GM21529 (cell line): Measurements from ENCODE around the gene PI4KA.

Experiments
- ATAC-seq: cut with Tn5 transposase; IDR thresholded peaks from one replicate; pipeline ENCODE4 v1.9.1; 2021; ENCODE audit not compliant: unreplicated experiment

Gene PI4KA

GRCh38 chr22:20794650-20795413 lies 63.8 kb downstream of the PI4KA start:
- no peak for ATAC-seq

DNA sequence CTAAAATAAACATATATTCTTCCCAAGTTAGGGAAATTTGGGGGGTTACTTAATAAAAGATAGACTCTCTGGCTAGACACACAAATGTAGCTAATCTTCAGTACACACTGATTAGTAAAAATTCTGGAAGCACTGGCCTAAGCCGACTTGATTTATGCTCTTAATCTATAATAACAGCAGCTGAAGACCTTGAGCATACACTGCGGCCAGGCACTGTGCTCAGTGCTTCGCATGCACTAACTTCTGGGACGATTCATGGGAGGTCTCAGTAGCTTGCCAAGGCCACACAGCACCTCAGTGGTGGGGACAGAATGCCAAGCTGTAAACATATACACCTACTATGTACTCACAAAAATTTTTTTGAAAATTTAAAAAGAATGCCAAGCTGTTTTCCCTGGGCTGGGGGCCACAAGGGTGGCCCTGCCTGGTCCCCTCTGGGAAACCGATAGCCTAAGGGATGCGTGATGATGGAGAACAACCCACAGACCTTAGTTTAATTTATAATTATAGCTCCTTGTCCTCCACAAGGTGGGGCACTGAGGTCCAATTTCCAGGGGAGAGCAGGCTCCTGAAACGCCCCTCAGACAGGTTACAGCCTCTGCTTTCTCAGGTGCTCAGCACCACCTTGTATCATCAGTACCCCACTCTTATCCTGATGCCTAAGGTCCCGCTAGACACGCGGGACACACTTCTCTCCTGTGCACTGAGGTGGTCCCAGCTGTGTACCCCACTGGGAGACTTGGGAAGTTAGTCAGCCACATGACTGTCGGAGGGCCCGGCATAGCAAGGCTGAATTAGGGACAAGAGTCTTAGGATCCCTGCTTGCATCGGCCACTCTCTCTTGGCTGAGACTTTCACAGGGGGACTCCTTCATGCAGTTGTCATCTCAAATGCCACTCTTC lies 64.6 kb downstream of the PI4KA start:
- no peak for ATAC-seq

DNA sequence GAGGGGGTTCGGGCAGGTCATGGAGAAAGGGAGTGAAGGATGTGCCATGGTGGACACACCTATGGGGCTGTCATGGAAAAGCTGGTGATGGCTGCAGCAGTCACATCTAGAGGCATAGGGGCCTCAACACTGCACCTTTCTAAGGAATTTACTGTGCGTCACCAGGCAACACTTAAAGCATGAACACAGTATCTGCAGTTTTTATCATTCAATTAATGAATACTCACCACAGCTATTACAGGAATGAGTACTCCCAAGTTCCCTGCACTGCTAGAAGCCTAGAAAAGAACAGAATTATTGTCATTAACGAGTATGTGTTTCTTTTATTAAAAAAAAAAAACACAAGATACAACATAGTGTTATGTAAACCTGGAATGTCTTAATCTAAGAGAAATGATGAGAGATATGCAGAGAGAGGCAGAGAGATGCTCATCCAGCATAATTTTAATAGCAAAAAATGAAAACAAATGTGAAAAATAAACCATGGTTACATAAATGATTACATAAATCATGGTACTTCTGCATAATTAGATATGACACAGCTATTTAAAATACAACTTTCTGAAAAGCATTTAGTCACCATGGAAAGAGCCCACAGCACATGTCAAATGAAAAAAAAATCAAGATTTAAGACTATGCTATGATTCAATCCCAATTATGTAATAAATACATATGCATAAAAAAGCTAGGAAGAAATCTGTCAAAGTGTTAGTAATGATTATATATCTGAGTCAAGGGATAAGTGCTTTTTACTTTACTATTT lies 65.5 kb downstream of the PI4KA start:
- ATAC-seq = no peak

DNA sequence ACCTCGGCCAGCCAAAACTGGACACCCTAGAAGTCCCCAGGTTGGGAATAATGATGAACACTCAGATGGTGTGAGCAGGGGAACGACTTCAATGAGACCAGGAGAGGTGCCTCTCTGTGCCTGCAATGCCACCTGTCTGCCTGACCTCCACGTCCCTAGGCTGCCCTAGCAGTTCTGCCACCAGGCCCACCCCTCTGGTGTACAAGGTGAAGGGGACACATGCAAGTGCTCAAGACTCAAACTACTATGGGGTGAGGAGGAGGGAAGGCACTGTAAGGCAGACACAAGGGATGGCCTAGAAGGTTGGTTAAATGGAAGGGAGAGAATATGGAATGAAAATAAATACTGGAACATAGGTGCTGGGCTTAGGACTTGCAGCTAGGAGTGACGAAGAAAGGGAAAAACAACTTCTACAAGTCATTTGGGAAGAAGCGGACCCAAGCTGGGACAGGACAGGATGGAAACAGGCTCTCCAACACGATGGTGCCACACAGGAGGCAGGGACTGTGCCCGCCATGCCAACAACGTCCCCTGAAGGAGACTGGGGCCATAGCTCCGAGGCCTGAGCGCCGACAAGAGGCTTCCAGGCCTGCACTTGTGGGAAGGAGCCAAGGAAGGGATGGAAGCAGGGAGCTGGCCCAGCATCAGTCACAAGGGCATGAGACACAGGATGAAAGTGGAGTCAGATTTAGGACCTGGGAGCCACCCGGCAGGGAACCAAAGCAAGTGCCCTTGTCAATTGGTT lies 66.2 kb downstream of the PI4KA start:
- no peak for ATAC-seq

- no peak for ATAC-seq
These were observed 69.8 kb downstream of the PI4KA start for GRCh38 chr22:20788627-20789344.

DNA sequence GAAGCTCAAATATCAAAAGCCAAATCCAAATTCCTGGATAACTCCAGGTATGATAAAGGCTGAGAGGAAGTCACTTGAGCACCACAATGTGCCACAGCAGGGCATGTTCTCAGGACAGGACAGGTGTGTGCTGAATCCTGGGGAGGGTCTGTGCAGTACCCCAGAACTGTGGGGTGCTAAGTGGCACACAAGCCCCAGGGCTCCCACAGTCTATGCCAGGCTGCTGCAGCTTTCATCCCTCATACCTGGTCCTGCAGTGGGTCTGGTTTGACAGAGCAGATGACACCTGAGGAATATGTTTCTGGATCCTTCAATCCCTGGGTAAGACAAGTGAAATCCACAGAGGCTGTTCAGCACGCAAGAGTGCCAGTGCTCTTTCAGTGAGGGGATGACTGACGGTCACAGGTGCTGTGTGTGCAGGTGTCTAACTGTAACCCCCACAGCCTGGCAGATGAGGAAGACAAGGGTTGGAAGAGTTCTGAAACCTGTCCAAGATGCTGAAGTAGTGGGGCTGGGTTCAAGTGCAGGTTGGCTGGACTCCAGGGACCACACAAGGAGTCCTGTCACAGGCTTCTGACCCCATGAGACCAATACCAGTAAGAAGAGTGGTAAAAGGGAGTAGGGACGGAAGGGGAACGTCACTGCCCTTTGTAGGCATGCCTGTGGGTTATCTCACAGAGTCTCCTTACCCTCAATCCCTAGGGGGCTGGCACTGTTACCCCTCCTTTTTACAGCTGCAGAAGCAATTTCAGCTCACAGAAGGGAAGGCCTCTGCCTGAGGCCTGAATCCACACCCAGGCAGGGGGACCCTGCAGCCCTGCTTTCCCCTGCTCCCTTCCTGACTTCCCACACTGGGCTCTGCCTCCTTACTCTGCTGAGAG lies 70.6 kb downstream of the PI4KA start:
- no peak for ATAC-seq

- no peak for ATAC-seq
These were observed 71.4 kb downstream of the PI4KA start for GRCh38 chr22:20787223-20787622.

GRCh38 chr22:20786536-20786979 lies 72.1 kb downstream of the PI4KA start:
- no peak for ATAC-seq

- no peak for ATAC-seq
These were observed 72.6 kb downstream of the PI4KA start for GRCh38 chr22:20786048-20786447.

DNA sequence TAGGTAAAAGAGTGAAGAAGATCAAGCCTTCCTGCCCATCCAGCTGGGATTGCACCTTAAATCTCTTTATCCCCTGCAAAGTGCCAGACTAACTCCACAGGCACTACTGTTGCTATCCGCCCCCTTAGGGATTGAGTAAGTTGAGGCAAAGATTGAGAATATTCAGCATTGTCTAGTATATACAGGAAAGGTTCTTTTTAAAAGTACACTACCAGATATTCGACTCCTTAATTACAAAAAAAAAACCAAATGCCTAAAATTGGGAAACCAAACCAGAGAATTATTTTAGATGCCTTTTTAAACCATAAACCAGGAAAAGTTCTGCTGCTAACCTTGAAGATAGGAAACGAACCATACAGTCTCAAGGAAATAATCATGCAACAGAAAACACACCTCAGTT lies 73.2 kb downstream of the PI4KA start:
- no peak for ATAC-seq

GRCh38 chr22:20783844-20784723 lies 74.5 kb downstream of the PI4KA start:
- ATAC-seq = peak; percentile 44

DNA sequence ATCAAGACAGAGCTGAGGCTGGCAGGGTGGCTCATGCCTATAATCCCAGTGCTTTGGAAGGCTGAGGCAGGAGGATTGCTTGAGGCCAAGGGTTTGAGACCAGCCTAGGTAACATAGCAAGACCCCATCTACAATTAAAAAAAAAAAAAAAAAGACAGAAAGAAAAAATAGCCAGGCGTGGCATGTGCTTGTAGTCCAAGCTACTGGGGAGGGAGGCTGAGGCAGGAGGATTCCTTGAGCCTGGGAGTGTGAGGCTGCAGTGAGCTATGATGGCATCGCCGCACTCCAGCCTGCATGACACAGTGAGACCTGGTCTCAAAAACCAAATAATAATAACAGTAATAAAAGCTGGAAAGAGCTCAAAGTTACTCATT lies 75.3 kb downstream of the PI4KA start:
- ATAC-seq = no peak

DNA sequence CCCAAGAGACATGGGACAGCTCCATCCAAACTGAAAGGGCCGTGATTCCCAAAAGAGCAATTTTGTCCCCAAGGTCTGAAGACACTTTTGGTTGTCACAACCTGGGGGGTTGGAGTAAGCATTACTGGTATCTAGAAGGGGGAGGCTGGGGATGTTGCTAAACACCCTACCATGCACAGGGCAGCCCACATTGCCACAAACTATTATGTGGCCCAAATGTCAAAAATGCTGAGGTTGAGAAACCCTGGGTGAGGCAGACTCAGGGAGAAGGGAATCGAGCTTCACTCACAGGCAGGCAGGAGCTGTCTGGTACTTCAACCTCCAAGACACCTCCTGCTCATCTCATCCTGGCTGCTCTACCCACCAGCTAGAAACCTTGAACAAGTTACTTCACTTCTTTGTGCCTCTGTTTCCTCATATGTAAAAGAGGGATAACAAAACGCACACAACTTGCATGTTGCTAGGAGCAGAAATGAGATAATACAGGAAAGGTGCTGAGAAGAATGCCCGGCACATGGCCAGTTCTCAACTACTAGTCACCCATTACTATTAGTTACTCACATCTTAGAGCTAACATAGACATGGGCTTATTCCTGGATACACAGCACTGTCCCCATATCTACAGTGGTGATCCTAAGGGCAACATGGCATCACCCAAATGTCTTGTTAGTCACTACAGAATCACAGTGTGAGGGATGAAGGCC lies 75.9 kb downstream of the PI4KA start:
- ATAC-seq = no peak

DNA sequence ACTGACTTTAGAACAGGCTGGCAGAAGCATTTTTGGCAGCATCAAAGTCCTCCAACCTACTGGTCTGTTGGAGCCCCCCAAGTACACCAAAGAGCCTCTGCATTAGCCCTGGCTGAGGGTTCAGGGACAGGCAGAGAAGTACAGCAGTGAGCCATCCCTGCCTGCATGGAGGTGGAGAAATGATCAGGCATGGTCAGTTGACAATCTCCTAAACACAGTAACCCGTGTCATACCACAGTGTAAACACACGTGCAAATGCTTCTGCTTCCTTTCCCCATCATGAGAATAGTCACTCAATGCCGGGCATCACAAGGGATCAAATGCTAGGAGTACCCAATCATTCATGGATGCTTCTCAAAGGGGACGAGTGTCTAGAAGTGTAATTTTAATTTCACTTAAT lies 76.5 kb downstream of the PI4KA start:
- ATAC-seq = no peak

DNA sequence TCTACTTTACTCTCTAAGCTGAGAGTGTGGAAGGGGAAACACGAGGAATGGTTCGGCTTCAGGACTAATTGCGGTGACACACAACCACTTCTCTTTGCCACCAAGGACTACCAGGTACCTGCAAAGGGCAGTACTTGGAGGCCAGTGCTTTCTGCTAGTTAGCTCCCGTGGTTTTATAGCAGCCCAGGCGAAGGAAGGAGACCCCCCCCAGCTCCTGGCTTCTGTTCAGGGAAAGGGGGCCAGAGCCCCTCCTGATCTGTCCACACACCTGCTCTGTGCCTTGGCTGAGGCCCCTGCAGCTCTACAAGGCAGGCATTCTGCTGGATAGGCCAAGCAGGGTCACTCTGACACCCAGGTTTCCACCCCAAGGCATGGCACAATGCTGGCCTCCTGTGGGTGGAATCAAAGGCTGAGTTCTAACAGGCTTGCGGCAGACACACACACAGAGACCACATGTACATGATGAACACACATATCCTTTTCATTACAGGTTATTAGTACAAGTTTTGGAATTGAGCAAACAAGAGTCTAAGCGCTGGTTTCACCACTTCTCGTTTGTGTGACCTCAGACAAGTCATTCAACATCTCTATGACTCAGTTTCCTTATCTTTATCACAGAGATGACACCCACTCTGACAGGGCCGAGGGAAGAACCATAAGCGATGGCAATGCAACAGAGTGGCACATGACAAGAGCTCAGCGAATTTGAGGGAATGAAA lies 77.2 kb downstream of the PI4KA start:
- no peak for ATAC-seq

GRCh38 chr22:20779818-20780158 lies 78.8 kb downstream of the PI4KA start:
- ATAC-seq = no peak
